Adipose tissue (tissue), 3 donors: Measurements from ENCODE around the gene PRAMEF14. TPM values are rescaled to one million over a fixed set of nuclear protein-coding genes. Genes with fewer than 3 reads are reported as not detected.
"Not testable (repeated sequence)": the region's sequence is repeated elsewhere in the genome, so short reads cannot be mapped to it uniquely, and the experiment has no call there.

ENCODE experiments used
- H3K27ac ChIP-seq: one replicate; pipeline ENCODE4 v1.5.1; 2013; ENCODE audit warnings: low read depth, low read length
- WGBS, 3 donors: extraction: QIAGEN DNeasy Blood & Tissue Kit; methylation state at CpG; one replicate each; pipeline ENCODE4 v1.1.7; 2013; 5-methylcytosine and 5-hydroxymethylcytosine counted together
- polyA plus RNA-seq, 3 donors: library from polyadenylated mRNA; stranded (reverse); fragments of 200-250 nt; gene quantifications; one replicate each; pipeline ENCODE4 v1.2.3, GENCODE V29; 2013
- donor health status: healthy with polysubstance abuse.
- donor health status: Bipolar disorder and iron deficiency.
- donor health status: healthy.

PRAMEF14 gene, protein sequence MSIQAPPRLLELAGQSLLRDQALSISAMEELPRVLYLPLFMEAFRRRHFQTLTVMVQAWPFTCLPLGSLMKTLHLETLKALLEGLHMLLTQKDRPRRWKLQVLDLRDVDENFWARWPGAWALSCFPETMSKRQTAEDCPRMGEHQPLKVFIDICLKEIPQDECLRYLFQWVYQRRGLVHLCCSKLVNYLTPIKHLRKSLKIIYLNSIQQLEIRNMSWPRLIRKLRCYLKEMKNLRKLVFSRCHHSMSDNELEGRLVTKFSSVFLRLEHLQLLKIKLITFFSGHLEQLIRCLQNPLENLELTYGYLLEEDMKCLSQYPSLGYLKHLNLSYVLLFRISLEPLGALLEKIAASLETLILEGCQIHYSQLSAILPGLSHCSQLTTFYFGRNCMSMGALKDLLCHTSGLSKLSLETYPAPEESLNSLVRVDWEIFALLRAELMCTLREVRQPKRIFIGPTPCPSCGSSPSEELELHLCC
- polyA plus RNA-seq: not detected

- WGBS, 3 donors: 47 to 79% (median 74%) methylated on average over 7 of the region's 7 CpGs
- not testable (repeated sequence) for H3K27ac ChIP-seq
These were observed at the start of gene PRAMEF14 for GRCh38 chr1:13347034-13347433. TSS of gene PRAMEF14 (minus strand) at chr1:13347134. CDS start at chr1:13345314, 1,820 bp downstream.

DNA sequence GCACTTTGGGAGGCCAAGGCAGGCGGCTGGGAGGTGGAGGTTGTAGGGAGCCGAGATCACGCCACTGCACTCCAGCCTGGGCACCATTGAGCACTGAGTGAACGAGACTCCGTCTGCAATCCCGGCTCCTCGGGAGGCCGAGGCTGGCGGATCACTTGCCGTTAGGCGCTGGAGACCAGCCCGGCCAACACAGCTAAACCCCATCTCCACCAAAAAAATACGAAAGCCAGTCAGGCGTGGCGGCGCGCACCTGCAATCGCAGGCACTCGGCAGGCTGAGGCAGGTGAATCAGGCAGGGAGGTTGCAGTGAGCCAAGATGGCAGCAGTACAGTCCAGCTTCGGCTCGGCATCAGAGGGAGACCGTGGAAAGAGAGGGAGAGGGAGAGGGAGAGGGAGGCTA, 48.4 kb upstream of the PRAMEF14 start:
- 92 to 96% (median 96%) methylated on average over 16 to 22 of the region's 22 CpGs for WGBS, 3 donors
- not testable (repeated sequence) for H3K27ac ChIP-seq

DNA sequence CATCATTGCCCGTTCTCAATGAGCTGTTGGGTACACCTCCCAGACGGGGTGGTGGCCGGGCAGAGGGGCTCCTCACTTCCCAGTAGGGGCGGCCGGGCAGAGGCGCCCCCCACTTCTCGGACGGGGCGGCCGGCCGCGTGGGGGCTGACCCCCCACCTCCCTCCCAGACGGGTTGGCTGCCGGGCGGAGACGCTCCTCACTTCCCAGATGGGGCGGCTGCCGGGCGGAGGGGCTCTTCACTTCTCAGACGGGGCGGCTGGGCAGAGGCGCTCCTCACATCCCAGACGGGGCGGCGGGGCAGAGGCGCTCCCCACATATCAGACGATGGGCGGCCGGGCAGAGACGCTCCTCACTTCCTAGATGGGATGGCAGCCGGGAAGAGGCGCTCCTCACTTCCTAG, 47.8 kb upstream of the PRAMEF14 start:
- not testable (repeated sequence) for H3K27ac ChIP-seq
- WGBS, 3 donors: 92 to 94% (median 94%) methylated on average over 26 to 27 of the region's 32 CpGs

GRCh38 chr1:13393004-13393403, 46.1 kb upstream of the PRAMEF14 start:
- 71 to 79% (median 72%) methylated on average over 7 of the region's 7 CpGs for WGBS, 3 donors
- H3K27ac ChIP-seq: not testable (repeated sequence)

DNA sequence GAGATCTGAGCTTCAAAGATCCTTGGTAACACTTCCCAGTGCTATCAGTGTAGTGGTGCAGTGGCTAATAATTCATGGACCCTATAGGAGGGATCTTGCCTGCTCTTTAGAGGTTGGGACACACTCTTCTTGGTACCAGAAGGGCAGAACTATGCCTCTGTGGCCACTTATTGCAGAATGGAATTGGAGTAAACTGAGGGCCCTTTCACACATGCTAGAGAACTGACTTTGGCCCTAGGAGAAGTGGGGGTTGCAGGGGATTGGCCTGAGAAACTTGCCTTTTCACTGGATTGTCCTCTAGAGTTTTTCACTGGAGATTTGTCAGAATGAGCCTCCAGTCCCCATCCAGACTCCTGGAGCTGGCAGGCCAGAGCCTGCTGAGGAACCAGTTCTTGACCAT, 42.4 kb upstream of the PRAMEF14 start, which contains the start of gene PRAMEF17:
Gene PRAMEF17 (plus strand): TSS at position 301 of the 400 bp plus-strand sequence. CDS start 26 bp downstream, at position 327.
- not testable (repeated sequence) for H3K27ac ChIP-seq

DNA sequence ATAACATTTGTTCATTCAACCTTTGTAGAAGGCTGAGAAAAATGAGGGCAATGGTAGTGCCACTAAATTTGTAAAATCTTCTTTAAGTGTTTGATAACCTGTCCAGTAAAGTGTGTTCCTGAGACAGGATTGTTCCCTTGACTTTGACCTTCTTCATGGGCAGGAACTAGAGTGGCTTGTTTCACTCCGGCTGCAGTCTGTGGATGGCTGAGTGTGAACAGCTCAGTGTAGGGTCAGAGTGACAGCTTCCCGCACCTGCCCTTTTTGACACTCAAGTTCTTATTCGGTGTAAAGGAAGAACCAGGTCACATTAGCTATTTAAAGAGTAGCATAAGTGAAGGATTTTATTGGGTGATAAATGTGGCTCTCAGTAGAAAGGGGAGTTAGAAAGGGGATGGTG, 33.4 kb upstream of the PRAMEF14 start:
- WGBS, 3 donors: 80 to 86% (median 81%) methylated on average over 3 of the region's 3 CpGs

DNA sequence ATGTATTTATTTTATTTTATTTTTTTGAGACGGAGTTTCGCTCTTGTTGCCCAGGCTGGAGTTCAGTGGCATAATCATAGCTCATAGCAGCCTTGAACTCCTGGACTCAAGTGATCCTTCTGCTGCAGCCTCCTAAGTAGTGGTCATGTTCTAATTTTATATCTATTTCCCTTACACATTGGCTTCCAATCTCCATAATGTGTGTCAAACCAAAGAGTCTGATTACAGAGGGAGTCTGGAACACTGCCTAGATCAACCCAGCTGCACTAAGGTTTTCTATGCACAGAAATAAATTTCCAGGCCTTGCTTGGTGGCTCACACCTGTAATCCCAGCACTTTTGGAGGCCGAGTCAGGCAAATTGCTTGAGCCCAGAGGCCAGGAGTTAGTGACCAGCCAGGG, 32.0 kb upstream of the PRAMEF14 start:
- WGBS, 3 donors: 74 to 90% (median 84%) methylated on average over 3 of the region's 3 CpGs
- H3K27ac ChIP-seq: not testable (repeated sequence)

More for the DNA sequence above, 33.4 kb upstream of the PRAMEF14 start:
- H3K27ac ChIP-seq: not testable (repeated sequence)

DNA sequence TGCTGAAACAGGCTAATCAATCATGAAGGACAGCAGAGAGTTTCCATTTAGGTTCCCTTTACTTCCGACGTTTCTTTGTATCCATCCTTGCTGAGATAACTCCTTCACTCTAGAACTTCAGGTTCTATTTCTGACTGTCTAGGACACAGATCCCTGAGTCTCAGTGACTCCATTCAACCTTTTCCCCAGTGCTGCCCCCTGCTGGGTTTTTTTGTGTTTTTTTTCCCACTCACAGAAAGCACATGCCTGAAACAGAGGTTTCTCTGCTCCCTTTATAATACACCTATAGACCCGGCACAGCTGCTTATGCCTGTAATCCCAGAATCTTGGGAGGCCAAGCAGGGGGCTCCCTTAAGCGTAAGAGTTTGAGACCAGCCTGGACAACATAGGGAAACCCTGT, 21.6 kb upstream of the PRAMEF14 start:
- 66 to 69% (median 68%) methylated on average over 3 of the region's 4 CpGs for WGBS, 3 donors
- H3K27ac ChIP-seq: not testable (repeated sequence)

GRCh38 chr1:13366536-13366935, 19.6 kb upstream of the PRAMEF14 start:
- 81 to 89% (median 86%) methylated on average over 3 of the region's 3 CpGs for WGBS, 3 donors
- not testable (repeated sequence) for H3K27ac ChIP-seq

GRCh38 chr1:13364928-13365327, 18.0 kb upstream of the PRAMEF14 start:
- not testable (repeated sequence) for H3K27ac ChIP-seq
- WGBS, 3 donors: 57 to 71% (median 67%) methylated on average over 2 of the region's 4 CpGs

- 86 to 88% methylated on average over 1 of the region's 7 CpGs; no CpG with 5 or more reads in 1 of the 3 donors for WGBS, 3 donors
- H3K27ac ChIP-seq: not testable (repeated sequence)
These were observed 15.4 kb upstream of the PRAMEF14 start for GRCh38 chr1:13362364-13362763.

- H3K27ac ChIP-seq: not testable (repeated sequence)
- WGBS, 3 donors: 1 to 3% (median 2%) methylated on average over 5 of the region's 5 CpGs
These were observed 9.8 kb upstream of the PRAMEF14 start for GRCh38 chr1:13356774-13357173.

GRCh38 chr1:13354475-13354874, 7.5 kb upstream of the PRAMEF14 start:
- 11 to 13% methylated on average over 1 to 2 of the region's 9 CpGs; no CpG with 5 or more reads in 1 of the 3 donors for WGBS, 3 donors
- not testable (repeated sequence) for H3K27ac ChIP-seq

DNA sequence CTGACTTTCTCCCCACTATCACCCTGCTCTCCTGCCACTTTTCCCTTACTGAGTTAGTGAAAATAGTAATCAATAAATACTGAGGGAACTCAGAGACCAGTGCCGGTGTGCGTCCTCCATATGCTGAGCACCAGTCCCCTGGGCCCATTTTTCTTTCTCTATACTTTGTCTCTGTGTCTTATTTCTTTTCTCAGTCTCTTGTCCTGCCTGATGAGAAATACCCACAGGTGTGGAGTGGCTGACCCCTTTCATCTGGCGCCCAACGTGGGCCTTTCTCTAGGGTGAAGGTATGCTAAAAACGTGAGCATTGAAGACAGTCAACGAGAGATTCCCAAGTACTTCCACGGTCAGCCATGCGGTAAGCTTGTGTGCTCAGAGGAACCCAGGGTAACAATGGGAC, 6.5 kb upstream of the PRAMEF14 start:
- H3K27ac ChIP-seq: not testable (repeated sequence)
- WGBS, 3 donors: 83 to 92% (median 90%) methylated on average over 6 to 8 of the region's 8 CpGs

DNA sequence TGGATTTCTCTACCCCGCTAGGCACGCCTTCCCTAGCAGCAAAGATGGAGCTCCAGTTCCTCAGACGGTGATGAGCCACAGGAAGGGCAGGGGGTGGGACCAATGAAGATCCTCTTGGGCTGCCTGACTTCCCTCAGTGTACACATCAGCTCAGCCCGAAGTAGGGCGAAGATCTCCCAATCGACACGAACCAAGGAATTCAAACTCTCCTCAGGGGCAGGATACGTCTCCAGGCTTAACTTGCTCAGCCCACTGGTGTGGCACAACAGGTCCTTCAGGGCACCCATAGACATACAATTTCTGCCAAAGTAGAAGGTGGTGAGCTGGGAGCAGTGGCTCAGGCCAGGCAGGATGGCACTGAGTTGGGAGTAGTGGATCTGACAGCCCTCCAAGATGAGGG, 4.4 kb downstream of the PRAMEF14 start:
- WGBS, 3 donors: 67 to 92% (median 84%) methylated on average over 8 of the region's 8 CpGs
- not testable (repeated sequence) for H3K27ac ChIP-seq

DNA sequence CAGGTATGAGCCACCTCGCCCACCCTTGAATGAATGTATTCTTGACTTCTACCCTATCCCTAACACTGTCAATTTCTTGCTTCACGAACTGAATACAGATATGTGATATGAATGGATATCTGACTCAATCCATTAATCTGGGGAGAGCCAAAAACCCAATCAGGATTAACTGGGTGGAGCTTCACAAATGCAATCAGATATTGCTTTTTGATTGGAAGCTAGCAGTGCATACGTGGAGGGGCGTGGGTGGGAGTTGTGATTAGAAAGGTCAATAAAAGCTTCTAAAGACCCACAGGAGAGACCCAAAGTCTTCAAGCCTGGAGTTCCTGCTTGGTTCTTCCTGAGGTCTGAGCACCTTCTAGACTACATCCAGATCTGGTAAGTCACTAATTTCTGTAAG, 31.7 kb downstream of the PRAMEF14 start, which contains the start of gene PRAMEF15:
Gene PRAMEF15 (plus strand): TSS at position 301 of the 400 bp plus-strand sequence. CDS start 2,827 bp downstream, outside the sequence.
- WGBS, 3 donors: 60 to 78% (median 61%) methylated on average over 3 of the region's 4 CpGs
- not testable (repeated sequence) for H3K27ac ChIP-seq

GRCh38 chr1:13303239-13303638, 43.7 kb downstream of the PRAMEF14 start, which contains the start of gene PRAMEF33:
TSS of gene PRAMEF33 (plus strand) at chr1:13303539. CDS start at chr1:13305955, 2,416 bp downstream.
- not testable (repeated sequence) for H3K27ac ChIP-seq
- WGBS, 3 donors: no CpG with 5 or more reads among the region's 1 CpG

DNA sequence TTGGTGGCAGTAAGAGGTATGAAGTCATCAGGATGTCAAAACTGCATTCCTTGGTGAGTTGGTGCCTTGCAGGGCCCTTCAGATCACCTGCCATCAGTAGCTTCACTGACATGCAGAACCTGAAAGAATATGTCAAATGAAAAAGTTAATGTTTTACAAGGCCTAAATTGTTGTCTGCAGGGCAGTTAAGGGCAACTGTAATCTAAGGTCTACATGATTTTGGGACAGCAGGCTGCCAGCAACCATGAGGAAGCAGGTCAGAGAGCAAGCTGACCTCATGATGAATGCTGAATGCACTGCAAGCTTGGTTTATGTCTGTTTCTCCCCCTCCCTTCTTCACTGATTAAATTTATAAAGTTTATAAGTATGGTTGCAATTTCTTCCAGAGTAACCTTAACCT, 44.7 kb downstream of the PRAMEF14 start:
- H3K27ac ChIP-seq: not testable (repeated sequence)

- 92 to 100% methylated on average over 3 to 8 of the region's 27 CpGs; no CpG with 5 or more reads in 1 of the 3 donors for WGBS, 3 donors
- not testable (repeated sequence) for H3K27ac ChIP-seq
These were observed 48.2 kb downstream of the PRAMEF14 start for GRCh38 chr1:13298699-13299098.
